Measurements from ENCODE around the gene WDR27.
"Not testable (repeated sequence)": the region's sequence is repeated elsewhere in the genome, so short reads cannot be mapped to it uniquely, and the experiment has no call there.

Gene WDR27

GRCh38 chr6:169710009-169710408, 8.2 kb upstream of the WDR27 start:
- FAIRE-seq (no peak), DNase-seq (ENCODE audit: low spot score) (no peak)

GRCh38 chr6:169709293-169709692, 7.5 kb upstream of the WDR27 start:
- FAIRE-seq, result no peak
- no peak for DNase-seq (ENCODE audit: low spot score)

- no peak for DNase-seq (ENCODE audit: low spot score)
- no peak for FAIRE-seq
These were observed 5.9 kb upstream of the WDR27 start for GRCh38 chr6:169707772-169708171.

GRCh38 chr6:169702840-169703246, 1.0 kb upstream of the WDR27 start:
- FAIRE-seq (no peak), DNase-seq (ENCODE audit: low spot score) (no peak)

- DNase-seq (ENCODE audit: low spot score) (no peak), FAIRE-seq (no peak)
These were observed 397 bp downstream of the WDR27 start for GRCh38 chr6:169701311-169701953.

- FAIRE-seq, result no peak
These were observed 1.5 kb downstream of the WDR27 start for GRCh38 chr6:169700296-169700695.

GRCh38 chr6:169697115-169697514, 4.7 kb downstream of the WDR27 start:
- FAIRE-seq; DNase-seq (ENCODE audit: low spot score): not testable (repeated sequence)

More at GRCh38 chr6:169700296-169700695, 1.5 kb downstream of the WDR27 start:
- no peak for DNase-seq (ENCODE audit: low spot score)

GRCh38 chr6:169695131-169695530, 6.7 kb downstream of the WDR27 start:
- FAIRE-seq (no peak), DNase-seq (ENCODE audit: low spot score) (no peak)

- FAIRE-seq, result no peak
- DNase-seq (ENCODE audit: low spot score), result no peak
These were observed 9.3 kb downstream of the WDR27 start for GRCh38 chr6:169692516-169692915.

GRCh38 chr6:169691260-169691659, 10.6 kb downstream of the WDR27 start:
- DNase-seq (ENCODE audit: low spot score) (no peak), FAIRE-seq (no peak)

- FAIRE-seq, result no peak
- peak; percentile 35 for DNase-seq (ENCODE audit: low spot score)
These were observed 12.5 kb downstream of the WDR27 start for GRCh38 chr6:169689287-169689686.

GRCh38 chr6:169685860-169686259, 16.0 kb downstream of the WDR27 start:
- FAIRE-seq, result no peak

GRCh38 chr6:169684056-169684455, 17.8 kb downstream of the WDR27 start:
- FAIRE-seq (no peak), DNase-seq (ENCODE audit: low spot score) (no peak)

More at GRCh38 chr6:169685860-169686259, 16.0 kb downstream of the WDR27 start:
- DNase-seq (ENCODE audit: low spot score), result no peak

- DNase-seq (ENCODE audit: low spot score) (no peak), FAIRE-seq (no peak)
These were observed 23.5 kb downstream of the WDR27 start for GRCh38 chr6:169678342-169678741.

GRCh38 chr6:169677096-169677495, 24.7 kb downstream of the WDR27 start:
- FAIRE-seq, result no peak

GRCh38 chr6:169675011-169675410, 26.8 kb downstream of the WDR27 start:
- no peak for DNase-seq (ENCODE audit: low spot score)
- no peak for FAIRE-seq

More at GRCh38 chr6:169677096-169677495, 24.7 kb downstream of the WDR27 start:
- no peak for DNase-seq (ENCODE audit: low spot score)

- no peak for DNase-seq (ENCODE audit: low spot score)
- no peak for FAIRE-seq
These were observed 30.3 kb downstream of the WDR27 start for GRCh38 chr6:169671563-169671962.

GRCh38 chr6:169669889-169670288, 31.9 kb downstream of the WDR27 start:
- DNase-seq (ENCODE audit: low spot score) (no peak), FAIRE-seq (no peak)

GRCh38 chr6:169669147-169669546, 32.7 kb downstream of the WDR27 start:
- FAIRE-seq (no peak), DNase-seq (ENCODE audit: low spot score) (no peak)

- no peak for DNase-seq (ENCODE audit: low spot score)
- no peak for FAIRE-seq
These were observed 33.5 kb downstream of the WDR27 start for GRCh38 chr6:169668203-169668847.

- no peak for FAIRE-seq
These were observed 34.1 kb downstream of the WDR27 start for GRCh38 chr6:169667716-169668115.

GRCh38 chr6:169666441-169666840, 35.4 kb downstream of the WDR27 start:
- DNase-seq (ENCODE audit: low spot score) (no peak), FAIRE-seq (no peak)

More at GRCh38 chr6:169667716-169668115, 34.1 kb downstream of the WDR27 start:
- no peak for DNase-seq (ENCODE audit: low spot score)

- no peak for DNase-seq (ENCODE audit: low spot score)
- no peak for FAIRE-seq
These were observed 36.5 kb downstream of the WDR27 start for GRCh38 chr6:169665289-169665688.
